Spinal cord (tissue), 10 donors: ENCODE measurements around the gene AP4S1. TPM values are rescaled to one million over a fixed set of nuclear protein-coding genes. Genes with fewer than 3 reads are reported as not detected.
A peak's percentile ranks its signal among the peaks of the same experiment; 100 is the strongest.
"Not testable (repeated sequence)": the region's sequence is repeated elsewhere in the genome, so short reads cannot be mapped to it uniquely, and the experiment has no call there.

ENCODE experiments used
- DNase-seq, 6 donors: peaks; one replicate each; pipeline versions ENCODE4 v3.0.0 to v3.0.0-alpha.2; 2013 to 2015; ENCODE audit warnings: low spot score in 6 of 6, low read depth in 4 of 6
- H3K27ac ChIP-seq: one replicate; pipeline ENCODE4 v1.5.1; 2013; ENCODE audit warnings: low read depth, low read length, control low read depth
- H3K27me3 ChIP-seq: one replicate; pipeline ENCODE4 v1.6.1; 2013; ENCODE audit warnings: low read length; ENCODE audit not compliant: control insufficient read depth, insufficient read depth
- H3K36me3 ChIP-seq: one replicate; pipeline ENCODE4 v1.6.1; 2013; ENCODE audit warnings: low read length; ENCODE audit not compliant: control insufficient read depth, insufficient read depth
- H3K4me1 ChIP-seq: one replicate; pipeline ENCODE4 v1.6.1; 2013; ENCODE audit warnings: low read length; ENCODE audit not compliant: control insufficient read depth, insufficient read depth
- H3K4me3 ChIP-seq: one replicate; pipeline ENCODE4 v1.5.1; 2013; ENCODE audit warnings: low read depth, low read length, control low read depth
- H3K9me3 ChIP-seq: one replicate; pipeline ENCODE4 v1.6.1; 2013; ENCODE audit warnings: low read length; ENCODE audit not compliant: control insufficient read depth, insufficient read depth
- WGBS: methylation state at CpG from one replicate; pipeline ENCODE4 v1.1.5; 2013; ENCODE audit warnings: missing lambda C conversion rate; ENCODE audit not compliant: insufficient coverage; 5-methylcytosine and 5-hydroxymethylcytosine counted together
- long read RNA-seq, 4 donors: transcript quantifications; one replicate each; lab custom pipeline, GENCODE V29; 2026
- polyA plus RNA-seq, 2 donors: library from polyadenylated mRNA; unstranded; fragments of 120-200 nt; gene quantifications; one replicate each; pipeline ENCODE4 v1.2.1, GENCODE V29; 2013; ENCODE audit not compliant: insufficient read length in 2 of 2
- total RNA-seq, 2 donors: library from RNA; depleted of rRNA in 1 of 2; stranded (reverse); fragments of 120-200 nt in 1 of 2; fragments of >200 nt in 1 of 2; gene quantifications; one replicate each; pipeline versions ENCODE4 v1.2.3 to v1.2.4, GENCODE V29; 2013 to 2014
- donor health status: healthy.

The AP4S1 gene
- total RNA-seq = 10 to 100 TPM; 16.5 to 27.3 TPM
- 10 to 100 TPM; 29.2 to 29.8 TPM for polyA plus RNA-seq
- long read RNA-seq, donor 1, transcript AP4S1-206 (5 exons, 1,012 nt) = major isoform, 6 of 6 reads
- long read RNA-seq, donor 1, partial matches to known transcripts = 0 of 6 reads
- long read RNA-seq, donor 1, other reads (novel, unspliced or antisense) = 0 of 6 reads
- long read RNA-seq, donor 2 = 0 reads
- long read RNA-seq, donor 3, partial matches to known transcripts = 0 of 2 reads
- long read RNA-seq, donor 3, other reads (novel, unspliced or antisense) = 0 of 2 reads
- long read RNA-seq, donor 4, partial matches to known transcripts = 0 of 4 reads
- long read RNA-seq, donor 4, other reads (novel, unspliced or antisense) = 0 of 4 reads

GRCh38 chr14:31025367-31026076, at the start of gene AP4S1:
Gene AP4S1 (plus strand): TSS chr14:31025649. CDS start chr14:31066197, 40,548 bp downstream.
- peak within 1 kb of the TSS; percentile 99 for H3K27ac ChIP-seq

GRCh38 chr14:30977752-30978151, 47.7 kb upstream of the AP4S1 start:
- H3K27ac ChIP-seq = no peak overlapping the region
- no peaks in the 10 kb centered on the region for H3K27me3 ChIP-seq
- no peaks in the 10 kb centered on the region for H3K4me1 ChIP-seq
- H3K9me3 ChIP-seq = no peaks in the 10 kb centered on the region
- WGBS = no CpG with 5 or more reads among the region's 2 CpGs
- H3K4me3 ChIP-seq = no peak overlapping the region
- DNase-seq = no peak
- H3K36me3 ChIP-seq = no peaks in the 10 kb centered on the region

More at GRCh38 chr14:31025367-31026076, at the start of gene AP4S1:
- peaks cover 5% of the 10 kb centered on the region for H3K4me1 ChIP-seq
- H3K4me3 ChIP-seq = peak within 1 kb of the TSS; percentile 96
- no peaks in the 10 kb centered on the region for H3K27me3 ChIP-seq
- no peaks in the 10 kb centered on the region for H3K36me3 ChIP-seq
- no peaks in the 10 kb centered on the region for H3K9me3 ChIP-seq
- peak; percentile 24 to 81 (median 50) for DNase-seq
- under 1% methylated on average over 49 of the region's 53 CpGs for WGBS

GRCh38 chr14:30980106-30980704, 45.2 kb upstream of the AP4S1 start:
- H3K4me3 ChIP-seq, H3K4me1 ChIP-seq, H3K9me3 ChIP-seq, H3K27me3 ChIP-seq, H3K36me3 ChIP-seq, H3K27ac ChIP-seq: not testable (repeated sequence)
- WGBS = 86% methylated on average over 5 of the region's 13 CpGs
- DNase-seq = peak in 5 of 6 donors; percentile 4 to 69 (median 19)

- no peaks in the 10 kb centered on the region for H3K4me1 ChIP-seq
- no peaks in the 10 kb centered on the region for H3K36me3 ChIP-seq
- H3K27me3 ChIP-seq = no peaks in the 10 kb centered on the region
- no peak for DNase-seq
- H3K27ac ChIP-seq = no peak overlapping the region
- WGBS = 100% methylated on average over 1 of the region's 3 CpGs
- H3K9me3 ChIP-seq = no peaks in the 10 kb centered on the region
- H3K4me3 ChIP-seq = no peak overlapping the region
These were observed 44.5 kb upstream of the AP4S1 start for GRCh38 chr14:30980980-30981379.

GRCh38 chr14:30982533-30982932, 42.9 kb upstream of the AP4S1 start:
- Histone ChIP-seq H3K4me3 (no peak overlapping the region), H3K4me1 (no peaks in the 10 kb centered on the region), H3K9me3 (no peaks in the 10 kb centered on the region), H3K36me3 (no peaks in the 10 kb centered on the region), H3K27me3 (no peaks in the 10 kb centered on the region), H3K27ac (no peak overlapping the region)
- WGBS = 100% methylated on average over 3 of the region's 7 CpGs
- no peak for DNase-seq

GRCh38 chr14:30983858-30984257, 41.6 kb upstream of the AP4S1 start:
- no peaks in the 10 kb centered on the region for H3K4me1 ChIP-seq
- H3K27me3 ChIP-seq = no peaks in the 10 kb centered on the region
- no peaks in the 10 kb centered on the region for H3K36me3 ChIP-seq
- H3K4me3 ChIP-seq = no peak overlapping the region
- no peak overlapping the region for H3K27ac ChIP-seq
- DNase-seq = no peak
- H3K9me3 ChIP-seq = no peaks in the 10 kb centered on the region
- WGBS = no CpG with 5 or more reads among the region's 2 CpGs

GRCh38 chr14:30985796-30986195, 39.7 kb upstream of the AP4S1 start:
- Histone ChIP-seq H3K36me3 (no peaks in the 10 kb centered on the region), H3K27me3 (no peaks in the 10 kb centered on the region), H3K4me1 (no peaks in the 10 kb centered on the region), H3K9me3 (no peaks in the 10 kb centered on the region), H3K4me3 (no peak overlapping the region), H3K27ac (no peak overlapping the region)
- no peak for DNase-seq
- no CpG with 5 or more reads among the region's 3 CpGs for WGBS

GRCh38 chr14:30988509-30988908, 36.9 kb upstream of the AP4S1 start:
- Histone ChIP-seq H3K9me3 (no peaks in the 10 kb centered on the region), H3K27ac (no peak overlapping the region), H3K36me3 (no peaks in the 10 kb centered on the region), H3K27me3 (no peaks in the 10 kb centered on the region), H3K4me1 (no peaks in the 10 kb centered on the region), H3K4me3 (no peak overlapping the region)
- no peak for DNase-seq

- H3K4me3 ChIP-seq = no peak overlapping the region
- no peaks in the 10 kb centered on the region for H3K4me1 ChIP-seq
- no peaks in the 10 kb centered on the region for H3K36me3 ChIP-seq
- H3K27me3 ChIP-seq = no peaks in the 10 kb centered on the region
- no peak overlapping the region for H3K27ac ChIP-seq
- H3K9me3 ChIP-seq = no peaks in the 10 kb centered on the region
- no peak for DNase-seq
These were observed 34.7 kb upstream of the AP4S1 start for GRCh38 chr14:30990770-30991169.
